Kidney epithelial cell (primary cell): ENCODE data around the gene PAFAH1B1. TPM values are rescaled to one million over a fixed set of nuclear protein-coding genes. Genes with fewer than 3 reads are reported as not detected.
A peak's percentile ranks its signal among the peaks of the same experiment; 100 is the strongest.

ENCODE experiments used
- DNase-seq: peaks from one replicate; pipeline ENCODE4 v3.0.0-alpha.2; 2010; ENCODE audit warnings: low read depth
- H3K27me3 ChIP-seq: 2 replicates; pipeline ENCODE4 v1.6.0; 2011; ENCODE audit warnings: low read length; ENCODE audit not compliant: control insufficient read depth, insufficient read depth
- H3K36me3 ChIP-seq: 2 replicates; pipeline ENCODE4 v1.5.1; 2011; ENCODE audit warnings: low read length; ENCODE audit not compliant: control insufficient read depth, insufficient read depth
- H3K4me3 ChIP-seq: 2 replicates; pipeline ENCODE4 v1.5.1; 2011; ENCODE audit warnings: low read depth, mild to moderate bottlenecking, control low read depth, low read length
- total RNA-seq: library from RNA; depleted of rRNA; stranded (reverse); fragments of >200 nt; gene quantifications from 2 replicates; pipeline ENCODE4 v1.2.3, GENCODE V29; 2015
- TF ChIP-seq, protein P1 (sequence below): IDR thresholded peaks from 2 replicates; pipeline ENCODE4 v1.5.1; 2011; ENCODE audit warnings: mild to moderate bottlenecking, moderate library complexity, low read length, control low read depth, inconsistent platforms; ENCODE audit not compliant: insufficient read depth, poor library complexity, severe bottlenecking

Gene PAFAH1B1
- total RNA-seq, 1 donor from 2014 or later: 54.7 TPM

DNA sequence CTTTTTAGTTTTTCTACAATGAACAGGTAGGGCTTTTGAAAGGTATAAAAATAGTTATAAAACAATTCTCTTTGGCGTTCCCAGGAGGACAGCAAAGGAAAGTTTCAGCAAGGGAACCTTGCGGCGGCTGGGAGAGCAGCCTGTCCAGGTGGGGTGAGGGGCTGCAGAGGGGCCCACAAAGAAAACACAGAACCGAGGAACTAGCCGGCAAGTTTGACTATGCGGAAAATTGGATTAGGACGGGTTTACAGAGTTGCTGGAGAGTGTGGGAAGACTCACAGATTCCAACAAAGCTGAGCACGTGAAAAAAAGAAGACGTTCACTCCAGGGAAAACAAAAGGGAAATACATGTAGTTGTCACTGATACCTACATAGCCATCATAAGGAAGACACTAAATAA is 41.5 kb upstream of the PAFAH1B1 start:
- Histone ChIP-seq H3K27me3 (no peaks in the 10 kb centered on the region), H3K4me3 (no peak overlapping the region), H3K36me3 (no peaks in the 10 kb centered on the region)
- TF ChIP-seq, protein P1, sequence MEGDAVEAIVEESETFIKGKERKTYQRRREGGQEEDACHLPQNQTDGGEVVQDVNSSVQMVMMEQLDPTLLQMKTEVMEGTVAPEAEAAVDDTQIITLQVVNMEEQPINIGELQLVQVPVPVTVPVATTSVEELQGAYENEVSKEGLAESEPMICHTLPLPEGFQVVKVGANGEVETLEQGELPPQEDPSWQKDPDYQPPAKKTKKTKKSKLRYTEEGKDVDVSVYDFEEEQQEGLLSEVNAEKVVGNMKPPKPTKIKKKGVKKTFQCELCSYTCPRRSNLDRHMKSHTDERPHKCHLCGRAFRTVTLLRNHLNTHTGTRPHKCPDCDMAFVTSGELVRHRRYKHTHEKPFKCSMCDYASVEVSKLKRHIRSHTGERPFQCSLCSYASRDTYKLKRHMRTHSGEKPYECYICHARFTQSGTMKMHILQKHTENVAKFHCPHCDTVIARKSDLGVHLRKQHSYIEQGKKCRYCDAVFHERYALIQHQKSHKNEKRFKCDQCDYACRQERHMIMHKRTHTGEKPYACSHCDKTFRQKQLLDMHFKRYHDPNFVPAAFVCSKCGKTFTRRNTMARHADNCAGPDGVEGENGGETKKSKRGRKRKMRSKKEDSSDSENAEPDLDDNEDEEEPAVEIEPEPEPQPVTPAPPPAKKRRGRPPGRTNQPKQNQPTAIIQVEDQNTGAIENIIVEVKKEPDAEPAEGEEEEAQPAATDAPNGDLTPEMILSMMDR: no peak
- DNase-seq: no peak

DNA sequence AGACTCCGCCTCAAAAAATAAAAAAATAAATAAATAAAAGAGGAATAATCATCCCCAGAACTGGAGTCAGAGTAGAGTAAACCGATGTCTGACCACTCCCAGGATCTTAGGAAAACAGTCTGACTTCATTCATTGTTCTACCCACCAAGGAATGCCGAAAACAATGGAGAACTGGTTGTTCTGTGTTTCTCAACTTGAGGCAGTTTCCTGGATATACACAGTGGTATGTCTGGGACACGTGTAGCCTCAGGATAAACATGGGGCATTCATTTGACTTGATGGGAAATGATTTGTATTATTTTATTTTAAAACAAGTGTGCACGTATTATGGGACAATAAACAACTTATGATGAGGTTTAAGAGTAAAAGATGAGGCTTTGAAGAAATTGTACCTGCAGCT is 32.8 kb upstream of the PAFAH1B1 start:
- TF ChIP-seq, protein P1: no peak
- Histone ChIP-seq H3K36me3 (no peaks in the 10 kb centered on the region), H3K4me3 (no peak overlapping the region), H3K27me3 (no peaks in the 10 kb centered on the region)
- no peak for DNase-seq

DNA sequence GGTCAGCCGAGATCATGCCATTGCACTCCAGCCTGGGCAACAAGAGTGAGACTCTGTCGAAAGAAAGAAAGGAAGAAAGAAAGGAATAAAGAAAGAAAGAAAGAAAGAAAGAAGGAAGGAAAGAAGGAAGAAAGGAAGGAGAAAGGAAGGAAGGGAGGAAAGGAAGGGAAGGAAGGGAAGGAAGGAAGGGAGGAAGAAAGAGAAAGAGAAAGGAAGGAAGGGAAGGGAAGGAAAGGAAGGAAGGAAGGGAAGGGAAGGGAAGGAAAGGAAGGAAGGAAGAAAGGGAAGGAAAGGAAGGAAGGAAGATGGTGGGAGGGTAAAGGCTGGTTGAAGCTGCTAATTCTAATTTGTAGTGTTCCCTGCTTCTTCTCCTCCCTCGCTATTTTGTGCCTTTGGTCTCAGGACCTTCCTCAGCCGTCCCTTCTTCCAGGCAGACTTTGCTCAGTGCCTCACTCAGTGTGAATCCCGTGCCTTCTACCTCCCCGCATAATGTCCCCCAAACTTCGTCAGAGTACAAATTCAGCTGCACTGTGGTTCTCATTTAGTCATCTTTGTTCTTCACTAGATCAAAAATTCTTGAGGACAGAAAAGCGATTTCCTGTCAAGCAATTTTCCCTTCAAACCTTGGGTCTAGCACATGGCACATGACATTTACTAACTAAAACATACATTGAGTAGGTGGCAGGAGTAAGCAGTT is 31.1 kb upstream of the PAFAH1B1 start:
- Histone ChIP-seq H3K4me3 (no peak overlapping the region), H3K27me3 (no peaks in the 10 kb centered on the region), H3K36me3 (no peaks in the 10 kb centered on the region)
- TF ChIP-seq, protein P1: no peak
- no peak for DNase-seq

DNA sequence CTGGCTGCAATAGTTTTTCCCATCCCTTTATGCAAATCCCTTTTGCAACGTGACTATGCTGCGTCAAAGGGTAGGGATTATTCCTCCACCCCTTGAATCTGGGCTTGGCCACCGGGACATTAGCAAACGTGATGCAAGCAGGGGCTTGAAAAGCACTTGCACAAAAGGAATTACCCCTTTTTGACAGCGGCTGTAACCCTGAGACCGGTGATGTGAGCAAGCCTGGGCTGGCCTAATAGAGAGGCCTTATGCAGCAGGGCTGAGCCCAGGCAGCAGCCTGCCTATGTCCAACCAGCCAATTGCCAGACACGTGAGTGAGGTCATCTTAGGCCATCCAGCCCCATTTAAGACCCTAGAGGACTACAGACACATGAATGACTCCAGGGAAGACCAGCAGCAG is 30.4 kb upstream of the PAFAH1B1 start:
- H3K36me3 ChIP-seq: no peaks in the 10 kb centered on the region
- DNase-seq: no peak
- H3K27me3 ChIP-seq: no peaks in the 10 kb centered on the region
- TF ChIP-seq, protein P1: no peak
- no peak overlapping the region for H3K4me3 ChIP-seq

DNA sequence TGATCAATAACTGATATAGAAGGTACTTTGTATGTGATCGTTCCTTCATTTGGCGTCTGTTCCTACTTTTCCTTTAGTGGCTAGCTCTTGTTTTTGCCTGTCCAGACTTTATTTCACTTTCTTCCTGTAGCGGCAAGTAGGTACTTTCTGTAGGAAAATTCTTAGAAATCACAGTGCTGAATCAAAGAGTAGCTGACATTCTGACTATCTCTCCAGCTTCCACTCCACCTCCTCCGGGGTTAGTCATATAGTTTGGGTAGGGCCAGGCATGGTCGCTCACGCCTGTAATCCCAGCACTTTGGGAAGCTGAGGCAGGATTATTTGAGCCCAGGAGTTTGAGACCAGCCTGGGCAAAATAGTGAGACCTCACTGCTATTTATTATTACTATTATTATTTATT is 29.9 kb upstream of the PAFAH1B1 start:
- DNase-seq: no peak
- no peaks in the 10 kb centered on the region for H3K36me3 ChIP-seq
- H3K4me3 ChIP-seq: no peak overlapping the region
- TF ChIP-seq, protein P1: no peak
- no peaks in the 10 kb centered on the region for H3K27me3 ChIP-seq

DNA sequence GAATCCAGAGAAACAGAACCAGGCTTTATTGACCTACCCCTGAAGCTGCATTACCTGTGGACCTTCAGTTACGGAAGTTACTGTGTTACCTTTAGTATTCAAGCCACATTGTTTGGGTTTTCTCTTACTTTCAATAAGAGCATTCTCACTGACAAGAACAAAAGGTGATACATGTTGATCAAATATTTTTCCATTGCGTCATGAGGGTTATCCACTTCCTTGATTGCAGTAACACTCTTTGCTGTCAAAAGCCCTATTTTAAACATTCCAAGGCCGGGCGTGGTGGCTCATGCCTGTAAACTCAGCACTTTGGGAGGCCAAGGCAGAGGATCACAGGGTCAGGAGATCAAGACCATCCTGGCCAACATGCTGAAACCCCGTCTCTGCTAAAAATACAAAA is 28.6 kb upstream of the PAFAH1B1 start:
- H3K36me3 ChIP-seq: no peaks in the 10 kb centered on the region
- DNase-seq: peak; percentile 26
- no peaks in the 10 kb centered on the region for H3K27me3 ChIP-seq
- TF ChIP-seq, protein P1: no peak
- H3K4me3 ChIP-seq: no peak overlapping the region
